LNCaP clone FGC (cell line): Measurements from ENCODE around the gene RETSAT.
A peak's percentile ranks its signal among the peaks of the same experiment; 100 is the strongest.

Experiments
- DNase-seq: peaks from one replicate; pipeline ENCODE4 v3.0.0-alpha.2; 2011; ENCODE audit warnings: low read depth
- H3K4me3 ChIP-seq: 2 replicates; pipeline ENCODE4 v1.5.1; 2011; ENCODE audit warnings: mild to moderate bottlenecking, low read depth, low read length, control low read depth
- TF ChIP-seq, protein P1 (sequence below): IDR thresholded peaks from 2 replicates; pipeline ENCODE4 v1.5.1; 2012; ENCODE audit warnings: mild to moderate bottlenecking; ENCODE audit not compliant: control insufficient read depth, insufficient read depth; ENCODE audit errors: extremely low read depth

The RETSAT gene

DNA sequence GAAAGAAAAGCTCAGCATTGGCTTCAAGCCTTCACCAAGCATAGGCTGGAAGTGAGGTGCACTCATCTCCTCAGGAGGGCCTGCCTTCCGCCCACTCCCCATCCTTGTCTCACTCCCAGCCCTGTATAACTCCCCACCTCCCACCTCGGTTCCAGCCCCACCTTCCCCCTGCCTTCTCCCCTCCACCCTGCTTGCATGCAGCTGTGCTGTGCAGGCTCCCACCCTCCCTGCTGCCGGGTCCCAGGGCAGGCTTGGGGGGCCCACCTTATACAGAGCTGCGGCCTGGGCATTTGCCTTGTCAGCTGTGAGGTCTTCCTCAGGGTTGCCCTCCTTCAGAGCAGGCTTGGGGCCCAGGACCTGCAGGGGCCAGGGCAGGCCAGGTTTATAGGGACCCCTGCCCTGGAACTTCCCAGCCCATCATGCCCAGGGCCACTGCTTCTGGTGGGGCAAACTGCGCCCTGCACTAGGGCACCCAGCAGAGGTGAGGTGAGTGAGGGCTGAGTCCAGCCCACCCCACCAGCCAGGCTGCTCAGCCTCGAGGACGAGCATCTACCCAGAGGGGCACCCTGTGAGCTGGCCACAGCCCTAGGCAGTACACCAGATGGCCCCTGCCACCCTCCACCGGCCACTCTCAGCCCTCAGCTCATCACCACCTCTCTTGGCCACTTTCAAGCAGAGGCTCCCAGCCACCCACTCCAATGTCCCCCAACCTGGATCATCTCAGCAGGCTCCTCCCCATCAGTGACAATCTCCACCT lies 44.3 kb upstream of the RETSAT start:
- DNase-seq, result no peak
- H3K4me3 ChIP-seq, result no peak overlapping the region
- TF ChIP-seq, protein P1, sequence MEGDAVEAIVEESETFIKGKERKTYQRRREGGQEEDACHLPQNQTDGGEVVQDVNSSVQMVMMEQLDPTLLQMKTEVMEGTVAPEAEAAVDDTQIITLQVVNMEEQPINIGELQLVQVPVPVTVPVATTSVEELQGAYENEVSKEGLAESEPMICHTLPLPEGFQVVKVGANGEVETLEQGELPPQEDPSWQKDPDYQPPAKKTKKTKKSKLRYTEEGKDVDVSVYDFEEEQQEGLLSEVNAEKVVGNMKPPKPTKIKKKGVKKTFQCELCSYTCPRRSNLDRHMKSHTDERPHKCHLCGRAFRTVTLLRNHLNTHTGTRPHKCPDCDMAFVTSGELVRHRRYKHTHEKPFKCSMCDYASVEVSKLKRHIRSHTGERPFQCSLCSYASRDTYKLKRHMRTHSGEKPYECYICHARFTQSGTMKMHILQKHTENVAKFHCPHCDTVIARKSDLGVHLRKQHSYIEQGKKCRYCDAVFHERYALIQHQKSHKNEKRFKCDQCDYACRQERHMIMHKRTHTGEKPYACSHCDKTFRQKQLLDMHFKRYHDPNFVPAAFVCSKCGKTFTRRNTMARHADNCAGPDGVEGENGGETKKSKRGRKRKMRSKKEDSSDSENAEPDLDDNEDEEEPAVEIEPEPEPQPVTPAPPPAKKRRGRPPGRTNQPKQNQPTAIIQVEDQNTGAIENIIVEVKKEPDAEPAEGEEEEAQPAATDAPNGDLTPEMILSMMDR, result no peak

- no peak for DNase-seq
- TF ChIP-seq, protein P1, result no peak
- no peak overlapping the region for H3K4me3 ChIP-seq
These were observed 43.6 kb upstream of the RETSAT start for GRCh38 chr2:85397925-85398331.

- peak; percentile 36 for DNase-seq
- TF ChIP-seq, protein P1, result no peak
- peak overlapping the region; percentile 45 for H3K4me3 ChIP-seq
These were observed 42.5 kb upstream of the RETSAT start for GRCh38 chr2:85396531-85397470.

- peak overlapping the region; percentile 45 for H3K4me3 ChIP-seq
- TF ChIP-seq, protein P1, result no peak
- DNase-seq, result no peak
These were observed 41.7 kb upstream of the RETSAT start for GRCh38 chr2:85395912-85396475.

DNA sequence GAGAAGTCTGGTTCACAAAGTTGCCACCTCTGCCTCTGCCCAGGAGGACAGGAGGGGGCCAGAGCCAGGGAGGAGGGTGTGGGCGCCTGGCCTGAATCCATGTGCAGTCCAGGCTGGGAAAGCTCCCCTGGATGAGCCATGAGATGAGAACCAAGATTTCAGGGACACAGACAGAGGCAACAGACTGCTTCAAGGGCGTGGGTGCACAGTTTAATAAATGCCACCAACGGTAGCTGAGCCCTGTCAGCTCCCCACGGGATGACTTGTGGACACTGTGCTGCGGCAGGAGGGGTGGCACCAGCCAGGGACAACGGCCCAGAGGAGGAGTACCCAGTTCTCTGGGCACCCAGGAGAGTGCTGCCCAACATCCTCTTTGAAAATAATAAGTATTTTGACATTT lies 40.6 kb upstream of the RETSAT start:
- H3K4me3 ChIP-seq, result no peak overlapping the region
- TF ChIP-seq, protein P1, result no peak
- no peak for DNase-seq

GRCh38 chr2:85394261-85394681 lies 39.9 kb upstream of the RETSAT start:
- DNase-seq, result no peak
- no peak overlapping the region for H3K4me3 ChIP-seq
- TF ChIP-seq, protein P1, result no peak
